Activated naive CD8-positive, alpha-beta T cell treated with anti-CD3 and anti-CD28 coated beads for 36 hours (primary cell): ENCODE results near the gene VTCN1. TPM values are rescaled to one million over a fixed set of nuclear protein-coding genes. Genes with fewer than 3 reads are reported as not detected.

Source experiments
- DNase-seq: peaks from one replicate; pipeline ENCODE4 v3.0.0; 2021
- H3K27ac Mint-ChIP-seq: one replicate; pipeline ENCODE4 v1.8.0; 2022; ENCODE audit warnings: mild to moderate bottlenecking, moderate library complexity, mixed read lengths
- H3K27me3 Mint-ChIP-seq: one replicate; pipeline ENCODE4 v1.8.0; 2022; ENCODE audit warnings: mild to moderate bottlenecking, mixed read lengths
- H3K36me3 Mint-ChIP-seq: one replicate; pipeline ENCODE4 v1.8.0; 2021; ENCODE audit warnings: mild to moderate bottlenecking, mixed read lengths
- H3K4me1 Mint-ChIP-seq: one replicate; pipeline ENCODE4 v1.8.0; 2021; ENCODE audit warnings: mixed read lengths
- H3K4me3 Mint-ChIP-seq: one replicate; pipeline ENCODE4 v1.8.0; 2022; ENCODE audit warnings: mild to moderate bottlenecking, moderate library complexity, mixed read lengths
- H3K9me3 Mint-ChIP-seq: one replicate; pipeline ENCODE4 v1.8.0; 2022; ENCODE audit warnings: mixed read lengths
- total RNA-seq, 2 experiments: library from RNA; stranded (reverse); gene quantifications; one replicate each; pipeline ENCODE4 v1.2.3, GENCODE V29; 2021

Gene VTCN1
- total RNA-seq, 2 experiments from 2014 or later: not detected

GRCh38 chr1:117093870-117094621 is 116.7 kb downstream of the VTCN1 start:
- Mint-ChIP-seq H3K27ac (no peak overlapping the region), H3K4me1 (peaks cover 17% of the 10 kb centered on the region), H3K36me3 (peaks cover 70% of the 10 kb centered on the region), H3K9me3 (no peaks in the 10 kb centered on the region), H3K27me3 (no peaks in the 10 kb centered on the region), H3K4me3 (no peak overlapping the region)
- DNase-seq: peak; percentile 22

Other genes with a start within 250 kb of the VTCN1 start
- under 1 TPM; 0.12 to 0.47 TPM for gene CD101, start 209.2 kb downstream of the VTCN1 start, total RNA-seq
- gene TTF2, start 150.6 kb downstream of the VTCN1 start, total RNA-seq: 100 to 1,000 TPM; 118 to 124 TPM
- gene TRIM45, start 89.2 kb downstream of the VTCN1 start, total RNA-seq: under 1 TPM; 0.48 to 0.60 TPM
- 10 to 100 TPM; 17.0 to 18.3 TPM for gene MAN1A2, start 156.5 kb upstream of the VTCN1 start, total RNA-seq